ENCODE results near the gene VGLL4.
"Not testable (repeated sequence)": the region's sequence is repeated elsewhere in the genome, so short reads cannot be mapped to it uniquely, and the experiment has no call there.

The VGLL4 gene

GRCh38 chr3:11578169-11578568, 65.5 kb downstream of the VGLL4 start:
- no peak overlapping the region for H3K4me3 Mint-ChIP-seq

GRCh38 chr3:11576453-11576852, 67.3 kb downstream of the VGLL4 start:
- Mint-ChIP-seq H3K36me3 (peaks cover 41% of the 10 kb centered on the region), H3K4me1 (peaks cover 41% of the 10 kb centered on the region), H3K27ac (peak overlapping the region; percentile 45), H3K9me3 (no peaks in the 10 kb centered on the region), H3K4me3 (no peak overlapping the region)
- DNase-seq (ENCODE audit: low spot score in 2 of 2): no peak
- no peak for ATAC-seq

More at GRCh38 chr3:11578169-11578568, 65.5 kb downstream of the VGLL4 start:
- peaks cover 46% of the 10 kb centered on the region for H3K36me3 Mint-ChIP-seq
- no peak for ATAC-seq
- no peaks in the 10 kb centered on the region for H3K9me3 Mint-ChIP-seq
- no peak overlapping the region for H3K27ac Mint-ChIP-seq
- DNase-seq (ENCODE audit: low spot score in 2 of 2): no peak
- peaks cover 40% of the 10 kb centered on the region for H3K4me1 Mint-ChIP-seq

- Mint-ChIP-seq H3K9me3 (no peaks in the 10 kb centered on the region), H3K27ac (no peak overlapping the region), H3K4me1 (peaks cover 44% of the 10 kb centered on the region), H3K4me3 (no peak overlapping the region), H3K36me3 (peaks cover 35% of the 10 kb centered on the region)
- DNase-seq (ENCODE audit: low spot score in 2 of 2) (no peak), ATAC-seq (no peak)
These were observed 68.0 kb downstream of the VGLL4 start for GRCh38 chr3:11575677-11576076.

GRCh38 chr3:11574981-11575669, 68.6 kb downstream of the VGLL4 start:
- H3K36me3 Mint-ChIP-seq: peaks cover 31% of the 10 kb centered on the region
- no peak overlapping the region for H3K27ac Mint-ChIP-seq
- H3K4me3 Mint-ChIP-seq: no peak overlapping the region
- no peaks in the 10 kb centered on the region for H3K9me3 Mint-ChIP-seq
- DNase-seq (ENCODE audit: low spot score in 2 of 2): no peak
- no peak for ATAC-seq
- H3K4me1 Mint-ChIP-seq: peaks cover 46% of the 10 kb centered on the region

GRCh38 chr3:11572660-11573059, 71.1 kb downstream of the VGLL4 start:
- not testable (repeated sequence) for H3K4me3 Mint-ChIP-seq; ATAC-seq; H3K9me3 Mint-ChIP-seq; DNase-seq (ENCODE audit: low spot score in 2 of 2)
- Mint-ChIP-seq H3K4me1 (peaks cover 36% of the 10 kb centered on the region), H3K27ac (peak overlapping the region; percentile 86), H3K36me3 (peaks cover 35% of the 10 kb centered on the region)

- Mint-ChIP-seq H3K4me1 (peaks cover 40% of the 10 kb centered on the region), H3K36me3 (peaks cover 43% of the 10 kb centered on the region), H3K27ac (peak overlapping the region; percentile 76), H3K4me3 (no peak overlapping the region), H3K9me3 (no peaks in the 10 kb centered on the region)
- ATAC-seq (no peak), DNase-seq (ENCODE audit: low spot score in 2 of 2) (no peak)
These were observed 72.8 kb downstream of the VGLL4 start for GRCh38 chr3:11570789-11571495.

- peaks cover 34% of the 10 kb centered on the region for H3K4me1 Mint-ChIP-seq
- ATAC-seq (no peak), DNase-seq (ENCODE audit: low spot score in 2 of 2) (no peak)
- peak overlapping the region; percentile 76 for H3K27ac Mint-ChIP-seq
- peaks cover 46% of the 10 kb centered on the region for H3K36me3 Mint-ChIP-seq
- no peaks in the 10 kb centered on the region for H3K9me3 Mint-ChIP-seq
- no peak overlapping the region for H3K4me3 Mint-ChIP-seq
These were observed 73.5 kb downstream of the VGLL4 start for GRCh38 chr3:11570251-11570650.

- Mint-ChIP-seq H3K9me3 (no peaks in the 10 kb centered on the region), H3K36me3 (peaks cover 41% of the 10 kb centered on the region), H3K4me1 (peaks cover 34% of the 10 kb centered on the region), H3K4me3 (no peak overlapping the region), H3K27ac (peak overlapping the region; percentile 70)
- ATAC-seq: no peak
- DNase-seq (ENCODE audit: low spot score in 2 of 2): no peak
These were observed 74.5 kb downstream of the VGLL4 start for GRCh38 chr3:11569156-11569741.

- no peak for ATAC-seq
- no peaks in the 10 kb centered on the region for H3K9me3 Mint-ChIP-seq
- H3K4me1 Mint-ChIP-seq: peaks cover 34% of the 10 kb centered on the region
- peak overlapping the region; percentile 80 for H3K27ac Mint-ChIP-seq
- H3K4me3 Mint-ChIP-seq: no peak overlapping the region
- no peak for DNase-seq (ENCODE audit: low spot score in 2 of 2)
- peaks cover 42% of the 10 kb centered on the region for H3K36me3 Mint-ChIP-seq
These were observed 75.1 kb downstream of the VGLL4 start for GRCh38 chr3:11568503-11569155.

- H3K36me3 Mint-ChIP-seq: peaks cover 47% of the 10 kb centered on the region
- peak overlapping the region; percentile 80 for H3K27ac Mint-ChIP-seq
- no peak overlapping the region for H3K4me3 Mint-ChIP-seq
- no peaks in the 10 kb centered on the region for H3K9me3 Mint-ChIP-seq
- peaks cover 29% of the 10 kb centered on the region for H3K4me1 Mint-ChIP-seq
- ATAC-seq (peak; percentile 33), DNase-seq (ENCODE audit: low spot score in 2 of 2) (no peak)
These were observed 75.9 kb downstream of the VGLL4 start for GRCh38 chr3:11567516-11568467.

- H3K36me3 Mint-ChIP-seq: peaks cover 56% of the 10 kb centered on the region
- H3K9me3 Mint-ChIP-seq: no peaks in the 10 kb centered on the region
- H3K4me1 Mint-ChIP-seq: peaks cover 23% of the 10 kb centered on the region
- H3K27ac Mint-ChIP-seq: peak overlapping the region; percentile 61
- no peak overlapping the region for H3K4me3 Mint-ChIP-seq
- no peak for DNase-seq (ENCODE audit: low spot score in 2 of 2)
- no peak for ATAC-seq
These were observed 76.8 kb downstream of the VGLL4 start for GRCh38 chr3:11566916-11567315.

GRCh38 chr3:11566478-11566877, 77.2 kb downstream of the VGLL4 start:
- ATAC-seq (no peak), DNase-seq (ENCODE audit: low spot score in 2 of 2) (no peak)
- Mint-ChIP-seq H3K4me1 (peaks cover 23% of the 10 kb centered on the region), H3K9me3 (no peaks in the 10 kb centered on the region), H3K4me3 (no peak overlapping the region), H3K36me3 (peaks cover 61% of the 10 kb centered on the region), H3K27ac (peak overlapping the region; percentile 61)

- Mint-ChIP-seq H3K9me3 (no peaks in the 10 kb centered on the region), H3K4me3 (no peak overlapping the region), H3K4me1 (peaks cover 22% of the 10 kb centered on the region), H3K36me3 (peaks cover 66% of the 10 kb centered on the region), H3K27ac (peak overlapping the region; percentile 61)
- ATAC-seq (no peak), DNase-seq (ENCODE audit: low spot score in 2 of 2) (no peak)
These were observed 77.8 kb downstream of the VGLL4 start for GRCh38 chr3:11565932-11566331.

GRCh38 chr3:11565492-11565891, 78.2 kb downstream of the VGLL4 start:
- Mint-ChIP-seq H3K27ac (peak overlapping the region; percentile 23), H3K4me1 (peaks cover 18% of the 10 kb centered on the region), H3K36me3 (peaks cover 70% of the 10 kb centered on the region), H3K4me3 (no peak overlapping the region), H3K9me3 (no peaks in the 10 kb centered on the region)
- ATAC-seq (no peak), DNase-seq (ENCODE audit: low spot score in 2 of 2) (no peak)

Data from stimulated activated effector memory CD8-positive, alpha-beta T cell treated with anti-CD3 and anti-CD28 coated beads, Interleukin-12 subunit alpha, Interleukin-12 subunit beta, amount 100 ng/mL, for 72 hours (primary cell).